Measurements from ENCODE around the gene FIGNL2. TPM values are rescaled to one million over a fixed set of nuclear protein-coding genes. Genes with fewer than 3 reads are reported as not detected.
A peak's percentile ranks its signal among the peaks of the same experiment; 100 is the strongest.

Gene FIGNL2
- total RNA-seq, 1 experiment from 2014 or later = 0.21 TPM

DNA sequence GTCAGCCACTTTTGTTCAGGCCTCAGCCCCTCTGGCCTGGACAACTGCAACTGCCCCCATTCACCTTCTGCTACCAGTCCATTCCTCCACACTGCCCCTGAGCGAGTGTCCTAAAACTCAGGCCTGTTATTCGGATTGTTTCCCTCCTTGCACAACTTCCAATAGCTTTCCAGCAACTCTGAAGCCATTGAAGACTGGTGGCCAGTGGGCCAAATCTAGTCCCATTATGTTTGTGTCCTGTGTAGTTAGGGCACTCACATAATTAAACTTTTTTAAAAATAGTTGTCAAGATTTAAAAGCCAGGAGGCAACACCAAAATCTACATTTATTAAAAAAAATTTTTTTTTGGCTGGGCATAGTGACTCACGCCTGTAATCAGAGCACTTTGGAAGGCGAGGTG lies 17.8 kb upstream of the FIGNL2 start:
- Histone ChIP-seq H3K9me3 (ENCODE audit: low read depth, low read length, poor library complexity, severe bottlenecking) (no peaks in the 10 kb centered on the region), H3K36me3 (ENCODE audit: insufficient read depth, low read length, poor library complexity, severe bottlenecking) (no peaks in the 10 kb centered on the region), H3K27me3 (replicated peaks; ENCODE audit: insufficient read depth, low read depth, low read length, poor library complexity) (no peaks in the 10 kb centered on the region), H3K4me3 (ENCODE audit: low read depth, low read length, poor library complexity, severe bottlenecking) (no peak overlapping the region), H3K4me1 (ENCODE audit: insufficient read depth, low read length, poor library complexity, severe bottlenecking) (peaks cover 30% of the 10 kb centered on the region), H3K27ac (ENCODE audit: low read depth, low read length, poor library complexity, severe bottlenecking) (no peak overlapping the region)
- TF ChIP-seq, protein P1, sequence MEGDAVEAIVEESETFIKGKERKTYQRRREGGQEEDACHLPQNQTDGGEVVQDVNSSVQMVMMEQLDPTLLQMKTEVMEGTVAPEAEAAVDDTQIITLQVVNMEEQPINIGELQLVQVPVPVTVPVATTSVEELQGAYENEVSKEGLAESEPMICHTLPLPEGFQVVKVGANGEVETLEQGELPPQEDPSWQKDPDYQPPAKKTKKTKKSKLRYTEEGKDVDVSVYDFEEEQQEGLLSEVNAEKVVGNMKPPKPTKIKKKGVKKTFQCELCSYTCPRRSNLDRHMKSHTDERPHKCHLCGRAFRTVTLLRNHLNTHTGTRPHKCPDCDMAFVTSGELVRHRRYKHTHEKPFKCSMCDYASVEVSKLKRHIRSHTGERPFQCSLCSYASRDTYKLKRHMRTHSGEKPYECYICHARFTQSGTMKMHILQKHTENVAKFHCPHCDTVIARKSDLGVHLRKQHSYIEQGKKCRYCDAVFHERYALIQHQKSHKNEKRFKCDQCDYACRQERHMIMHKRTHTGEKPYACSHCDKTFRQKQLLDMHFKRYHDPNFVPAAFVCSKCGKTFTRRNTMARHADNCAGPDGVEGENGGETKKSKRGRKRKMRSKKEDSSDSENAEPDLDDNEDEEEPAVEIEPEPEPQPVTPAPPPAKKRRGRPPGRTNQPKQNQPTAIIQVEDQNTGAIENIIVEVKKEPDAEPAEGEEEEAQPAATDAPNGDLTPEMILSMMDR (conservative IDR thresholded peaks at IDR 0.05; ENCODE audit: low read depth, low read length) = no peak
- no peak for TF ChIP-seq EZH2 (IDR thresholded peaks at IDR 0.05; ENCODE audit: borderline replicate concordance, low read depth, low read length, poor library complexity, severe bottlenecking)
- intact Hi-C loops (cut with micrococcal nuclease; ENCODE audit: unreplicated experiment) = no loop called here
- CTCF ChIA-PET = no interaction called here
- POLR2A ChIA-PET (ENCODE audit: low non-redundant PET) = no interaction called here
- no peak for DNase-seq (ENCODE audit: low spot score)
- BruUV-seq (replicated peaks) = no TSS peak

DNA sequence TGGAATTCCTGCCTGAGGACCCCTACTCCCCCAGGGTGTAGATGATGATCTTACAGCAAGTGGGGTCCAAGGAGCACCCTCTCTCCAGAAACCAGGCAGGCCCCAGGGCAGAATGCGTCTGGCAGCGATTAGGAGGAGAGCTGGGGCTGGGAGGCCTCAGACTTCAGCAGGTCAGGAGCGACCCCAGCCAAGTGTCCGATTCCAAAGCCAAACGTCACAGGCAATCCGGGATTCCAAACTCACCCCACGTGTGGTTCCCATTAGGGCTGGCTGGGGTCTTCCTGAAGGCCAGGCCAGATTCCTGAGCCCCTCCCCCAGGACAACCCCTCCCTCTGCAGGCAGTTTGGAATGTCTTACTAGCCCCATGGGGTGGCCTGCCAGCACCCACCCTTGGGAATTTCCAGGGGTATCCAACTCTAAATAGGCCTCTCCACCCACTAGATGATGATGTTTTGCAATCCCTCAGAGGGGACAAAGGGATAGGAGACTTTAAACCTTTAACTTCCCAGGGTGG lies 17.3 kb upstream of the FIGNL2 start:
- intact Hi-C loops (cut with micrococcal nuclease; ENCODE audit: unreplicated experiment) = no loop called here
- Histone ChIP-seq H3K9me3 (ENCODE audit: low read depth, low read length, poor library complexity, severe bottlenecking) (no peaks in the 10 kb centered on the region), H3K36me3 (ENCODE audit: insufficient read depth, low read length, poor library complexity, severe bottlenecking) (no peaks in the 10 kb centered on the region), H3K4me1 (ENCODE audit: insufficient read depth, low read length, poor library complexity, severe bottlenecking) (peaks cover 30% of the 10 kb centered on the region), H3K27me3 (replicated peaks; ENCODE audit: insufficient read depth, low read depth, low read length, poor library complexity) (no peaks in the 10 kb centered on the region), H3K27ac (ENCODE audit: low read depth, low read length, poor library complexity, severe bottlenecking) (no peak overlapping the region), H3K4me3 (ENCODE audit: low read depth, low read length, poor library complexity, severe bottlenecking) (no peak overlapping the region)
- no peak for DNase-seq (ENCODE audit: low spot score)
- ChIA-PET CTCF (no interaction called here), POLR2A (ENCODE audit: low non-redundant PET) (no interaction called here)
- TF ChIP-seq, protein P1 (conservative IDR thresholded peaks at IDR 0.05; ENCODE audit: low read depth, low read length) = no peak
- no peak for TF ChIP-seq EZH2 (IDR thresholded peaks at IDR 0.05; ENCODE audit: borderline replicate concordance, low read depth, low read length, poor library complexity, severe bottlenecking)
- no TSS peak for BruUV-seq (replicated peaks)

- TF ChIP-seq EZH2 (IDR thresholded peaks at IDR 0.05; ENCODE audit: borderline replicate concordance, low read depth, low read length, poor library complexity, severe bottlenecking) = no peak
- TF ChIP-seq, protein P1 (conservative IDR thresholded peaks at IDR 0.05; ENCODE audit: low read depth, low read length) = no peak
- no TSS peak for BruUV-seq (replicated peaks)
- POLR2A ChIA-PET (ENCODE audit: low non-redundant PET) = interaction anchor here (0.6 kb wide), 1 partner anchor 93 kb away, joined by 7 read pairs; no protein-coding TSS in a partner anchor
- Histone ChIP-seq H3K9me3 (ENCODE audit: low read depth, low read length, poor library complexity, severe bottlenecking) (no peaks in the 10 kb centered on the region), H3K27ac (ENCODE audit: low read depth, low read length, poor library complexity, severe bottlenecking) (no peak overlapping the region), H3K4me1 (ENCODE audit: insufficient read depth, low read length, poor library complexity, severe bottlenecking) (peaks cover 30% of the 10 kb centered on the region), H3K27me3 (replicated peaks; ENCODE audit: insufficient read depth, low read depth, low read length, poor library complexity) (no peaks in the 10 kb centered on the region), H3K36me3 (ENCODE audit: insufficient read depth, low read length, poor library complexity, severe bottlenecking) (no peaks in the 10 kb centered on the region), H3K4me3 (ENCODE audit: low read depth, low read length, poor library complexity, severe bottlenecking) (peak overlapping the region; percentile 41)
- CTCF ChIA-PET = interaction anchor here (1.1 to 1.7 kb wide), 2 partner anchors 10 to 41 kb away, joined by 3 to 9 read pairs; no protein-coding TSS in a partner anchor
- no peak for DNase-seq (ENCODE audit: low spot score)
- intact Hi-C loops (cut with micrococcal nuclease; ENCODE audit: unreplicated experiment) = no loop called here
These were observed 16.5 kb upstream of the FIGNL2 start for GRCh38 chr12:51864833-51865670.

Data from A673 (cell line).